ENCODE measurements around the gene CEP63. TPM values are rescaled to one million over a fixed set of nuclear protein-coding genes. Genes with fewer than 3 reads are reported as not detected.
"Not testable (repeated sequence)": the region's sequence is repeated elsewhere in the genome, so short reads cannot be mapped to it uniquely, and the experiment has no call there.

Gene CEP63
- total and polyA plus RNA-seq, 9 donors, result 16.6 to 74.1 (median 22.2) TPM

DNA sequence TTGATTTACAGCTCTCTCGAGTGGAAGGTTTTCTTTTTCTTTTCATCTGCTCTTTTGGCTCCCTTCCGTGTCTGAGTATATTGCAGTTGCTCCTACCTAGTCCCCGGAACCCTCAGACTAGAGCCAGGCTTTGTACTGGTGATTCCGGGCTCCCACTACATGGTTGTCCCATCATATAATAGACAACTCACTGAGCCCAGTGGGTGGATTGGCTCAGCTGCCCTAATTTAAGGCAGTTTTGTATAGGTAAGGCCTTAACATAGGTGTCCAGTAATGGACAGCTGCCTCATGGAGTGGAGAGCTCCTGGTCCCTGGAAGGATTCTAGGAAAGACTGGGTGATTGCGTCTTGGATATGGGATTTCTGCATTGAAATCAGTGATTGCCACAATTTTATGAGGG lies 106.9 kb downstream of the CEP63 start:
- no peaks in the 10 kb centered on the region for H3K4me1 ChIP-seq (ENCODE audit: insufficient read depth)
- no peak for DNase-seq
- no peak overlapping the region for H3K27ac ChIP-seq
- H3K9me3 ChIP-seq, result no peaks in the 10 kb centered on the region
- no peak overlapping the region for H3K4me3 ChIP-seq
- TF ChIP-seq, protein P1, sequence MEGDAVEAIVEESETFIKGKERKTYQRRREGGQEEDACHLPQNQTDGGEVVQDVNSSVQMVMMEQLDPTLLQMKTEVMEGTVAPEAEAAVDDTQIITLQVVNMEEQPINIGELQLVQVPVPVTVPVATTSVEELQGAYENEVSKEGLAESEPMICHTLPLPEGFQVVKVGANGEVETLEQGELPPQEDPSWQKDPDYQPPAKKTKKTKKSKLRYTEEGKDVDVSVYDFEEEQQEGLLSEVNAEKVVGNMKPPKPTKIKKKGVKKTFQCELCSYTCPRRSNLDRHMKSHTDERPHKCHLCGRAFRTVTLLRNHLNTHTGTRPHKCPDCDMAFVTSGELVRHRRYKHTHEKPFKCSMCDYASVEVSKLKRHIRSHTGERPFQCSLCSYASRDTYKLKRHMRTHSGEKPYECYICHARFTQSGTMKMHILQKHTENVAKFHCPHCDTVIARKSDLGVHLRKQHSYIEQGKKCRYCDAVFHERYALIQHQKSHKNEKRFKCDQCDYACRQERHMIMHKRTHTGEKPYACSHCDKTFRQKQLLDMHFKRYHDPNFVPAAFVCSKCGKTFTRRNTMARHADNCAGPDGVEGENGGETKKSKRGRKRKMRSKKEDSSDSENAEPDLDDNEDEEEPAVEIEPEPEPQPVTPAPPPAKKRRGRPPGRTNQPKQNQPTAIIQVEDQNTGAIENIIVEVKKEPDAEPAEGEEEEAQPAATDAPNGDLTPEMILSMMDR (IDR thresholded peaks at IDR 0.05), result no peak
- TF ChIP-seq EP300 (IDR thresholded peaks at IDR 0.05) (no peak), POLR2A (IDR thresholded peaks at IDR 0.05) (no peak)
- WGBS, 3 donors, result 87 to 89% (median 89%) methylated on average over 5 of the region's 5 CpGs
- H3K36me3 ChIP-seq, result no peaks in the 10 kb centered on the region
- H3K27me3 ChIP-seq, result no peaks in the 10 kb centered on the region
- intact Hi-C loops (cut with DNase I), result no loop called here

DNA sequence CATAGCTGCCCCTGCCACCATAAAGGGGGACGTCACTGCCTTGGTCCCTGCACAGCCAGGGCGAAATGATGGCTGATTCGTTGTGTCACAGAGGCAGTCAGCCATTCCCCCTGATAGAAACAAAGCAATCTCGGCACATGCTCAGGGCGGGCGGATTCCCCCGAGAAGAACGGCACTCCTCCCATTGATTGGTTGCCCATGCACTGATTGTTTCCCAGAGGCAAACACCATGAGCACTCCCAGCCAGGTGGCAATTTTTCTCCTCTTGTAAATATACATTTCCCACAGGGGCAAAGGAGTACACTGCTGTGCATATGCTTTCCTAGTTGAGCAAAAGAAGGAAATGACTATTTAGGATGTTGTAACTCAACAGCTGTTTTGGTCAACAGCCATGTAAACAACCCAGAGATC lies 108.5 kb downstream of the CEP63 start:
- no peak for TF ChIP-seq EP300 (IDR thresholded peaks at IDR 0.05)
- TF ChIP-seq, protein P1 (IDR thresholded peaks at IDR 0.05), result no peak
- no peak for TF ChIP-seq POLR2A (IDR thresholded peaks at IDR 0.05)
- no peaks in the 10 kb centered on the region for H3K36me3 ChIP-seq
- intact Hi-C loops (cut with DNase I), result no loop called here
- H3K9me3 ChIP-seq, result no peaks in the 10 kb centered on the region
- no peak overlapping the region for H3K27ac ChIP-seq
- no peaks in the 10 kb centered on the region for H3K4me1 ChIP-seq (ENCODE audit: insufficient read depth)
- H3K4me3 ChIP-seq, result no peak overlapping the region
- DNase-seq, result no peak
- 45 to 67% (median 62%) methylated on average over 8 of the region's 8 CpGs for WGBS, 3 donors
- H3K27me3 ChIP-seq, result no peaks in the 10 kb centered on the region

DNA sequence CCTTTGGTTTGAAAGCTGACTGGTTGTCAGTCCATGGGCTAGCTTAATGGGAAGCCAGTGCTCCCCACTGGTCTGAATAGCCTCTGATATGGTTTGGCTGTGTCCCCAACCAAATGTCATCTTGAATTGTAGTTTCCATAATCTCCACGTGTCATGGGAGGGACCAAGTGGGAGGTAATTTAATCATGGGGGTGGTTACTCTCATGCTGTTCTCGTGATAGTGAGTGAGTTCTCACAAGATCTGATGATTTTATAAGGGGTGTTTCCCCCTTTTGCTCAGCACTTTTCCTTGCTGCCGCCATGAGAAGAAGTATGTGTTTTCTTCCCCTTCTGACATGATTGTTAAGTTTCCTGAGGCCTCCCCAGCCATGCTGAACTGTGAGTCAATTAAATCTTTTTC lies 109.1 kb downstream of the CEP63 start:
- DNase-seq; H3K4me1 ChIP-seq (ENCODE audit: insufficient read depth); H3K36me3 ChIP-seq; H3K27me3 ChIP-seq; intact Hi-C loops (cut with DNase I); H3K9me3 ChIP-seq; H3K27ac ChIP-seq; H3K4me3 ChIP-seq: not testable (repeated sequence)
- WGBS, 3 donors, result 48 to 56% (median 53%) methylated on average over 3 of the region's 3 CpGs

DNA sequence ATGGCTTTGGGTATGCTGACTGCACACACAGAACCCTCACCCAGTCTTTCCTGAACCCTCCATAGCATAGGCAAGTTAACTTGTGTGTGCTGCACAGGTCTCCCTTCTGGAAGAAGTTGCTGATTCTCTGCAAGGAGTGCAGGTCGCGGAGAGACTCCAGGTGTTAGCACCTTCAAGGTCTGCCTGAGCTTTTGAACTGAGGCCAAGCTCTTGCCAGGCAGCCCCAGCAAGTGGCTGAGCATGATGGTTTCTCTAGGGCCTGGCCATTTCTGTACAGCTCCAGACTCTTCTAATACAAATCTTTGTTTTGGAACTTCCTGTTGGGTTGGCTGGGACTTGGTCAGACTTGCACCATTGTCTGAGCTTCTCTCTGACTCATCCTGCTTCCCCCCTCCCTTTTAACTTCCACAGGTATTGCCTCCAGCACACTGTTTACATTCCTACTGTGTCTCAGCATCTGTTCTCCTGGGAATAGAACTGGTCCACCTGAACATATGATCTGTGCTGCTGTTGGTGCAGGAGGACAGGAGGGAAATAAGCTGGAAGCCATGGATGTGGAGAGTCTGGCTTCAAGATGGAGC lies 111.6 kb downstream of the CEP63 start:
- Histone ChIP-seq H3K27me3 (no peaks in the 10 kb centered on the region), H3K4me1 (ENCODE audit: insufficient read depth) (no peaks in the 10 kb centered on the region), H3K4me3 (no peak overlapping the region), H3K9me3 (no peaks in the 10 kb centered on the region), H3K27ac (no peak overlapping the region), H3K36me3 (no peaks in the 10 kb centered on the region)
- intact Hi-C loops (cut with DNase I), result no loop called here
- 20 to 94% (median 22%) methylated on average over 2 of the region's 2 CpGs for WGBS, 3 donors
- TF ChIP-seq EP300 (IDR thresholded peaks at IDR 0.05) (no peak), POLR2A (IDR thresholded peaks at IDR 0.05) (no peak)
- TF ChIP-seq, protein P1 (IDR thresholded peaks at IDR 0.05), result no peak
- DNase-seq, result no peak

DNA sequence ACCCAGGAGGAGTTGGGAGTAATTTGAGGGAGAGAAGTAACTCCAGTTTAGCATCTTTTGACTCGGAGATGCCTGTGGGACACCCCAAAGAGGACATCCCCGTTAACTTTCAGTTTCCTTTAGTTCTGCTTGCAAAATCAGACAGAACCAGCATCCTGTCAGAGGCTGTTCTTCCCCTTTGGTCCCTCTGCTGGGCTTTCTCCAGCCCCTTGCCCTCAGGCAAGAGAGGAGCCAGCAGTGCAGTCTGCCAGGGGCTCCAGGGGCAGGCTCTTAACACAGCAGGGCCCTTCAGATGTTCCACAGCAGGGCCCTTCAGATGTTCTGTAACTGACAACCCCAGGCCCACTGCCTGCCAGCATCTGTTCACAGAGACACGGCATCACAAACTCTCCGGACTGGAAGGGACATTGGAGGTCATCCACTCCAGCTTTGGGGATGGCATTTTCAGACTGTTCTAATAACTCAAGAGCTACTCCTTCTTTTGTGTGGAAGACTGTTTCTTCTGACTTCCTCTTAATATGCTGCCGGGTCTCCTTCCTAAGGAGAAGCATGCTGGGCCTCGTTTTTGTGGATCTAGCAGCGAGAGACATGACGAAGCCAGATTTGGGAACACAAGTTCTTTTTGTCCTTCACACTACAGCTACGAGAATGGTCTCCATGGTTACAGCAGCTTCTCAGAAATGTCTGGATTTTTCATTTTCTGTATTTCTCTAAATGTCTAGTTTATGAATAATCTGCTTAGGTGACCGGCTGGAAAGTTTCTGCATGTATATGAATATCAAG lies 113.1 kb downstream of the CEP63 start:
- intact Hi-C loops (cut with DNase I), result no loop called here
- TF ChIP-seq EP300 (IDR thresholded peaks at IDR 0.05), result no peak
- no peak overlapping the region for H3K27ac ChIP-seq
- no peaks in the 10 kb centered on the region for H3K27me3 ChIP-seq
- DNase-seq, result no peak
- no peaks in the 10 kb centered on the region for H3K36me3 ChIP-seq
- no peaks in the 10 kb centered on the region for H3K4me1 ChIP-seq (ENCODE audit: insufficient read depth)
- no peaks in the 10 kb centered on the region for H3K9me3 ChIP-seq
- H3K4me3 ChIP-seq, result no peak overlapping the region
- WGBS, 3 donors, result 68 to 80% (median 77%) methylated on average over 10 of the region's 10 CpGs
